GM12875 (cell line): ENCODE results near the gene IFNA6.

Experiments used
- H3K4me3 ChIP-seq: one replicate; pipeline ENCODE4 v1.5.1; 2011; ENCODE audit warnings: low read depth, low read length, control low read depth
- CTCF ChIP-seq: IDR thresholded peaks from 2 replicates; pipeline ENCODE4 v1.5.1; 2011; ENCODE audit warnings: low read depth, mild to moderate bottlenecking, control low read depth, inconsistent platforms, low read length, moderate library complexity, borderline replicate concordance; ENCODE audit not compliant: insufficient read depth

Gene IFNA6

GRCh38 chr9:21350787-21351186 is at the start of gene IFNA6:
Gene IFNA6 (minus strand): TSS chr9:21350887. CDS start chr9:21350887, 0 bp downstream.
- H3K4me3 ChIP-seq, result no peak within 1 kb of the TSS
- no peak for TF ChIP-seq CTCF

GRCh38 chr9:21399956-21400355 is 49.3 kb upstream of the IFNA6 start:
- no peak overlapping the region for H3K4me3 ChIP-seq
- TF ChIP-seq CTCF, result no peak

GRCh38 chr9:21398955-21399489 is 48.3 kb upstream of the IFNA6 start:
- H3K4me3 ChIP-seq, result no peak overlapping the region
- no peak for TF ChIP-seq CTCF

- peak overlapping the region; percentile 57 for H3K4me3 ChIP-seq
- TF ChIP-seq CTCF, result peak; percentile 93
These were observed 45.4 kb upstream of the IFNA6 start for GRCh38 chr9:21395778-21396717.

GRCh38 chr9:21392270-21392669 is 41.6 kb upstream of the IFNA6 start:
- peak; percentile 47 for TF ChIP-seq CTCF
- H3K4me3 ChIP-seq, result no peak overlapping the region

- no peak within 1 kb of the TSS for H3K4me3 ChIP-seq
- TF ChIP-seq CTCF, result no peak
These were observed 34.5 kb upstream of the IFNA6 start, which contains the start of gene IFNA2 for GRCh38 chr9:21385131-21385670. Gene IFNA2 (minus strand): TSS chr9:21385398. CDS start chr9:21385329, 69 bp downstream.
